NCI-H526 (cell line): ENCODE results near the gene IFI27L2.

Source experiments
- DNase-seq, 2 experiments: peaks; one replicate each; lab custom pipeline; 2025; lab: John Stamatoyannopoulos, UW

Gene IFI27L2

DNA sequence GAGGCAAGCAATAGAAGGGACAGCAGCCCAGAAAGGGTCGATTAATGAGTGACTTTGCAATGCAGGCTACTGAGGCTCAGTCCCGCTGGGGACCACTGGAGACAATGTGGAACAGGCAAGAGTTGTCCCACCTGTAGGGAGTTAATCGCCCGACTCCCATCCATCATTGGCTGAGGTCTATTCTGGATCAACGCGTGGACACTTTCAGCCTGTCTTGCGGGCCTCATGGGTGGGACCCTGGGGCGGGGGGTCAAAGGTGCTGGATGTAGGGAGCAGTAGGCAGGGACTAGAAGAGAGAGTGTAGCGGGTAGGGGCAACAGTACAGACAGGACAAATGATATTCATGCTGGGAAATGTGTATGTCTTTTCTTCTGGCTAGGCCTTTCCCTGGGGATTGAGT is 6.1 kb downstream of the IFI27L2 start:
- DNase-seq = no peak

DNA sequence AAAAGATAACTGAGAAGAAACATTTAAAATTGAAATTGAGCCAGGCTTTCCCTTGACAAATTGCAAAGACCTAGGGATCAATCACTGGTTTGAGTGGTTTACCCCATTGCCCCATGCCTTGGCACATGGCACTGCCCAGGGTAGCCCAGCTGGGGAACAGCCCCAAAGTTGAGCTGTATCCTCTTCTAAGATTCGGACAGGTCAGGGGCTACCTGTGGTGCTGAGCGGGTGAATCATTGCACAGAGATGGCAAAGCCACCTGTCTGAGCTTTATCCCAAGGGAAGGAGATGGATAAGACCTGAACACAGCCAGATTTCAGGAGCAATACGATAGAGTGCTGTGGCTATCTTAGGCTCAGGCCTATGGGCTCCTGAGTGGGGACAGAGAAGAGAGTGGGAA is 7.0 kb downstream of the IFI27L2 start:
- DNase-seq = no peak

DNA sequence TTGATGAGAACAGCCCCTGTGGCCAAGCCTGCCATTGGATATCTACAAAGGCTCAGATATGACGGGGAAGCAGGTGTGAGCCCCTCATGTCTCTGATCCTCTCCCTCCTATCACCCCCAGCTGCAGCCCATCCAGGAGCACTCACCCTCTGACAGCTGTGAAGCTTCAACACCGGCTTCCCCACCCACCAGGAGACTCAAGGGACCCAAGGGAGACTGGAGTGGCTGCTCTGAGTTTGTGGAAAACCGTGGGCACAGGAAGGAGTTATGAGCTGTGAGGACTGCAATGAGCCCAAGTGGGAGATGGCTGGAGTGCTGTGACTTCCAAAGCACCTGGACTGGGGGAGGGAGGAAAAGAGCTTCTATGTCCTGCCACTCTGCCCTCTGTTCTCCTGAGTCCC is 7.9 kb downstream of the IFI27L2 start:
- no peak for DNase-seq

DNA sequence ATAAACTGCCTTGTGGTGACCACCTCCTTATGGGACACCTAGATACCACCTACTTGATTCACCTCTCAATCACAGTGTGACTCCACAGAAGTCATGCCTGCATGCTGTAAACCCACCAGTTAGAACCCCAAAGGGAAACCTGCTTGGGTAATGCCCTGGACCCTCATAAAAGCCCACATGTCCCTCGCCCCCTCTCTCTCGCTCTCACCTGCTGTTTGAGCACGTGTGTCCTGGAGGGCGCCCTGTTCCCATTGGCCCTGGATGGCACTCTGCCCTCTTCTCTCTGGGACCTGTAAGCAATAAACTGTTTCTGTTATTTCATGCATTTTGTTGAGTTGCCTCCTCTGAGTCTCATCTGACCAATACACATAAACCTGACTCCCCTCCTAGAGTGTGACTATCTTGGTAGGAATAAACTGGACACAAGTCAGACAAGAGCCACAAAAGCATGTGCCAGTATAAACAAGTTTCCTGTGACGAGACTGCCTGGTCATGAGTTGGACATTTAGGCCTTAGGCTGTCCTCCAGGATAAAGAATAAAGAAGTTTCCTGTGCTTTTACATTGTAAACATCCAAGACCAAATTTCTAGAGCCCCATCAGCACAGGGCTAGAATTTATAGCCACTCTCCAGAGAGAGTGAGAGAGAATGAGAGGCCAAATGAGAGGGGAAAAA is 8.6 kb downstream of the IFI27L2 start:
- DNase-seq = no peak

DNA sequence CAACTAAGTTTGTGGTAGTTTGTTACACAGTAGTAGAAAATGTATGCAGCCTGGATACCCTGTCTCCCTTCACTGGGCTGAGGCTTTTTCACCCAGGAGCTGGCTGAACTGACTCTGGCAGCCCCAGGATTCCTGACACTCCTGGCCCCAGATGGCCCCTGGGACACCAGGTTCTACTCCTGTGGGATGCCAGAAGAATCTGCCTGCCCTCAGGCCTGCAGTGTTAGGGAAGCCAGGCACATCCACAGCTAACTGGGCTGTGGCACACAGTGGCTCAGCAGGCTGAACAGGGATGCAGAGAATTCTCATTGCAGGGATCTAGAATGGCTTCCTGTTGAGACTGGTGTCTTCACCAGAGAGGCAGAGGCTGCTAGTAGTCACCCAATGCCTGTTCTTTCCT is 10.3 kb downstream of the IFI27L2 start:
- DNase-seq = no peak

DNA sequence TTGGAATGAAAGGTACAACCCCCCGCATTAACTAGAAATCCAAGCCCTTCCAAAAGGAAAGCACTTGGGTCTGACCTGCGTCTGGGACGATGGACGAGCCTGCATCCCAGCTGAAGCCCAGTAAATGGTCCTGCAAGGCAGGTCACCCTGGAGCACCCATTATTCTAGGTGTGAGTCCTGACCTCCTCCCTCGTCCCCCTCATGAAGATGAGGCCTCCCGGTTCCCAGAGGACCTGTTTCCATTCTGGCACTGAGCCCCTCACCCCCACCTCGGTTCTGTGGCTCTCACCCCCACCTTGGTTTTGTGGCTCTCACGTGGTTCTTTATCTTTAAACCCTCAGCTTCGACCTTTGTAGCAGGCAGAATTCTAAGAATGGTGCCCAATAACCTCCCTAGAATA is 11.5 kb downstream of the IFI27L2 start:
- DNase-seq = no peak

DNA sequence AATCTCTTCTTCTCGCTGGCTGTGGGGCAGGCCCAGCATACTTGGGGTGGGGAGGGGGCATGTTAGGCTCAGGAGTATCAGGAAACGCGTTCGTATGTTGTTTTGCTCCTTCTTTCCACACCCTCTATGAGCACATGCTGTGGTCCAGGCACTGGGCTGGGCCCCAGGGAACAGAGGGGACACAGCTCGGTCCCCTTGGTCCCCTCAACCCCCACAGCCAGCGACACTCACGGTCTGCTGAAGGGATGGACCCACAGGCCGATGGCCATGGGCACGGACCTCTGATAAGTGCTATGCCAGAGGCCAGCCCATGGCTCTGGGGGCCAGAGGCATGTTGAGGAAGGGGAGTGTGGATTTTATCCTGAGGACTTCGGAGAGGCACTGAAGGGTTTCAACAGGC is 12.7 kb downstream of the IFI27L2 start:
- no peak for DNase-seq

DNA sequence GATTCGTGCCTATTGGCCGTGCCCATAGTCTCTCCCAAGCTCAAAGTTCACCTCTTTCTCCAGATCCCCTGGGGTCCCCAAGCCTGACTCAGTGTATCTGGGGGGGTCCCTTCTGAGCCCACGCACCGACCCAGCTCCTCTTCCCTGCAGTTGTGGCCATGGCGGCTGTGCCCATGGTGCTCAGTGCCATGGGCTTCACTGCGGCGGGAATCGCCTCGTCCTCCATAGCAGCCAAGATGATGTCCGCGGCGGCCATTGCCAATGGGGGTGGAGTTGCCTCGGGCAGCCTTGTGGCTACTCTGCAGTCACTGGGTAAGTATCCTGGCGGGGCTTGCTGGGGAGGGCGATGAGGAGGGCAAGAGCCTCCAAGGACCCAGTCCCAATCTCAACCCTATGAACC is 13.8 kb downstream of the IFI27L2 start:
- DNase-seq = no peak

DNA sequence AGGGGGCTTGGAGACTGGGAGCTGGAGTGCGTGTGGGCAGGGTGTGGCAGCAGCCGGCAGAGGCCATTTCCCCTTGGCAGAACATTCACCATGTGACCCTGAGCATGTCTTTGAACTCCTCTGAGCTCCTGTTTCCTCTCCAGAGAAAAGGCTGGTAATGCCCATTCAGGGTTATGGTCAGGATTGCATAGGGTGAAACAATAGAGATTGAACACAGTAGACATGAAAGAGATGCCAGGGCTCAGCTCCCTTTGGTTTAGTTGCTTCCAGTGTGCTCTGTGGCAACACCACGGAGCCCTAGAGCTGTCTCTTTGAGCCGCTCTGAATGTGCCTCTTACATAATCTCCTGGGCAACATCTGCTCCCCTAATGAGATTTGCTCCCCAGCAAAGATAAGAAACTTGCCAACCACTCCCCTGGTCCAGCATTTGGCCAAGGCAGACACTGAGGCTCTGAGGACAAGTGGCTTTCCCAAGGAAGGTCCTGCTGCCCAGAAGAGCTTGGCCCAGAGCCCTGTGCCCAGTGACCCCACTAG is 14.3 kb downstream of the IFI27L2 start:
- no peak for DNase-seq

DNA sequence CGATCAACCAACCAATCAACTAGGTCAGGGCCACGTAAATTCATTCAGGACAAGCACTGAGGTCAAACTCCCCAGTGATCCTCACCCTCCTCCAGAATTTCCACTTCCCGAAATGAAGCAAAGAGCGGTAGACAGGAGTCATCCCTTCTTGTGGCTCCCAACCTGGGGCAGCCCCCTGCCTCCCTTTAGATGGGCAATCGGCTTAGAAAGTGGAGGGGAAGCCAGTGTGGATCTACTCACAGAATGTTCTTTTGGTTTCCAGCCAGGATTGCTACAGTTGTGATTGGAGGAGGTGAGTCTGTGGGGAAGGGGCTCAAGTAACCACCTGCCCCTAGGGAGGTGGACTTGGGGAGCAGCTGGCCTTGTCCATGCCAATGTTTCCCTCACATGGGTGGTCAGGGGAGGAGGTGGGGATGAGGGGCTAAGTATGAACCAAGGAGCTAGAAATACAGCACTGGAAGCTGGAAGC is 14.8 kb downstream of the IFI27L2 start:
- no peak for DNase-seq

DNA sequence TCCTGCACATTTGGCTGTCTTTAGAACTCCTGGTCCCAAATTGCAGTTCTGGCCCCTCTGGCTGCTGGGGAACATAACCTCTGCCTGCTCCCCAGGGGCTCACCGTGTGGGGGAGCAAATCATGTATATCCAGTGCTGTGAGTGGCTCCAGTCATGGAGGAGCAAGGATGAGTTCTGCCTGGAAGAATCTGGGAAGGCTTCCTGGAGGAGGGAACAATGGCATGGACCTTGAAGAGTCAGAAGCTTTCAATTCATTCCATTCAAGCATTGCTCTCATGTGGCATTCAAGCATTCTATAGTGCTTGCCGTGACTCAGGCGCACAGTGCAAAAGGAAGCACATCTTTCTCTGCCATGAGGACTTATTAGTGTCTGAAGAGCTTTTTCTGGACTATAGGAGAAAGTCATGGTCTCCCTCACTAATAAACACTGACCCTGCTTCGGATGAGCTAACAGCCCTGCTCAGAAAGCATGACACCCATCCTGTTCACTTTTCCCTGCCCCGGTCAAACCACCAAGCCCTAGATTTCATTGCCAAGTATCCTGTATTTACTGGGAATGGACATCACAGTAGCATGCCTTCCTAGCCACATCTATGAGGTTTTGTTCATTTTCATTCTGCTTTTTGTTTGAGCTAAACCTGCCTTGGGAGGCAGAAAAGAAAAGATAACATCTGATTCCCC is 15.4 kb downstream of the IFI27L2 start:
- no peak for DNase-seq

DNA sequence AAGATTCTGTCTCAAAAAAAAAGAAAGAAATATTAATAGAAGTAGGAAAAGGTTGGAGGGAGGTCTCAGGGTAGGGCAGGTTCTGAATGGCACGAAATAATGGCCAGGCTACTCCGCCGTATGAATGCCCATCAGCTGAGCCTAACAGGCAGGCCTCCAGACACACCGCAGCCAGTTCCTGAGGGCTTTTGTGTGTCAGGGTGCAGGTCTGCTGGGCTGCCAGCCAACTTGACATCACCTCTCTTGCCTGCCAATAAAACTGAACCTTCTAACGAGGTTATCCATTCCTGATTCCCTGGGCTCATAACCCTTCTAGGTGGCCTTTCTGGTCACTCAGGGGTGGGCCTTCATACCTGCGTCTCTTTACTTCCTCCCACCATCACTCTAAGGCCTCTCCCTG is 15.9 kb downstream of the IFI27L2 start:
- DNase-seq = no peak

DNA sequence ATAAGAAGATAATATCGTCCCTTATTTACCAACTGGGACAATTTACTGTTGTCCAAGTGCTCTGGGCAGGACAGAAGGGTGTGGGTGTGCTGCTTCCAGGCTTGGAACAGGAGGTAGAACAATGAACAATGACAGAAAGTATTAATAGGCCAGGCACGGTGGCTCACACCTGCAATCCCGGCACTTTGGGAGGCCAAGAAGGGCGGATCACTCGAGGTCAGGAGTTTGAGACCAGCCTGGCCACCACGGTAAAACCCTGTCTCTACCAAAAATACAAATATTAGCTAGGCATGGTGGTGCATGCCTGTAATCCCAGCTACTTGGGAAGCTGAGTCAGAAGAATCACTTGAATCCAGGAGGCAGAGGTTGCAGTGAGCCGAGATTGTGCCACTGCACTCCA is 16.3 kb downstream of the IFI27L2 start:
- no peak for DNase-seq

DNA sequence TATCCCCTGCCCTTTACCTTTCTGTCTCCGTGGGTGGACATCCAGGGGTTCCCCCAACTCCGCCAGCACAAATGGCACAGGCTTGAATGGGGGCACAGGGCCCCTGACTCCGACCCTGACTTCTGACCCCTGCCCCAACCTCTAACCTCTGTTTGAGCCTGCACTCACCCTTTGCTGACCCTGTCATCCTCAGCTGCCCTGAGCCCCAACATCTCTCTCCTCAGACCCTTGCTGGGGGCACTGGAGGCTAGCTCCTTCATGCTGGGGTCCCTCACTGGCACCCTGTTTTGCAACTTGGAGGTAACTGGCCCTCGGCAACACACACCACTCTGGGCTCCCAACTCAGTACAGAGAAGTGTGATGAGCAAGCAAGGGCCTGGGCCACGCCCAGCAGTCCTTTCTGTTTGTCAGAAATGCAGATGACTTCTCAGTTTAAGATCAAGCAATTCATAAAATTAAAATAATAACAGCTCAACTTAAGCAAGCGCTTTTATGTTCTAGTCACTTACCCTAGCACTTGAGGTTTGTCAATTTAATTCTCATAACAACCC is 16.8 kb downstream of the IFI27L2 start:
- no peak for DNase-seq

DNA sequence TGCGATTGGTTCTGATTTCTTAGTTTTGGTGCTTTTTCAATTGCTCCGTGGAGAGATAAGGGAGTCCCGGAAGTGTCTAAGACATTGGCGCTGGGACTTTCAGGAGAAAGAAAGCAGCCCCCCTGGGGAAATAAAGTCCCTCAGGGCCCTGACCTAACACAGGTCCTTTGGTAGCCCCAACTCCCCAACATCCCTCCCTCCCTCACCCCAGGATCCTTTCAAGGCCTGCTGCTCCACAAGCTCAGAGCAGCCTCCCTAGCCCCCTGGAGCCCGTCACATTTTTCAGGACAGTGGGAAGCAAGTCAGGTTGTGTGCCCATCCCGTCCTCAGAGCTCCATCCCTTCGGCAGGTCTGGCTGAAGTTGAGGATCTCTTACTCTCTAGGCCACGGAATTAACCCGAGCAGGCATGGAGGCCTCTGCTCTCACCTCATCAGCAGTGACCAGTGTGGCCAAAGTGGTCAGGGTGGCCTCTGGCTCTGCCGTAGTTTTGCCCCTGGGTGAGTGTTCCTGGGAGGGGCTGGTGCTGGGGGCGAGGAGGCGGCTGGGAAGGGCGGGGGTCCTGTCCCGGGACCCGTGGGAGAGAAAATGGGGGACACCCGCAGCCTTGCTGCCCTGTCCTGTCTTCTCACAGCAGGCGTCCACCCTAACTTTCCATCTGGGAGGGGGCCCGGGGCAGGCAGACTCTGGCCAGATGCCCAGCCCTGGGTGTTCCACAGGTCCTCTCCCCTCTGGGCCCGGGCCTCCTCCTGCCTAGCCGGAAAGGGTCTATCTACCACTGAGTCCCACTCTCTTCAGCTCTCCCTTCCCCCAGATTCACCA is 17.9 kb downstream of the IFI27L2 start:
- no peak for DNase-seq

DNA sequence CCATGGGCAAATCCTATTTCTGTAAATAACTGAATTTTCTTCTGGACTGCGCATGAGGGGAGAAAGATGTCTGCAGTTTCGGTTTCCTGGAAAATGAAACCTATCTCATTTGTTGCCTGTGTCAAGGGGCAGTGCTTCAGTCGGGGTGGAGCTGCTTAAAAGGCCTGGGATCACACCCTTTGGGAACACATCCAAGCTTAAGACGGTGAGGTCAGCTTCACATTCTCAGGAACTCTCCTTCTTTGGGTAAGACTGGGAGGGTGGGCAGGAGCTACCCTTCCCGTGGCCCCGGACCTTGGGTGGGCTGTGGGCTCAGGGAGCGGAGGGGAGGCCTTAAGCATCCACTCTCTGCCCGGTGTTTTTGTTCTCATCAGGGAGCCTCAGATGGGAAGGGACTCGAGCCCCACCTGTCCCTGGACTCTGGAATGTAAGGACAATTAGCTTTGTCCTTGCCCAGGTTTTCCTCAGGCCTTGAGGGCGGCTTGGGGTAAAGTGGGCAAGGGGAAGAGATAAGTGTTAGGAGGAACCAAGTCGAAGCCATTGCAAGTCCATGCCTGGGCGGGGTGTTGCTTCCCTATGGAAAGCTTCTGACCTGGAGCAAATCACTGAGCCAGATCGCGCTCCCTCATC is 18.7 kb downstream of the IFI27L2 start, which contains the start of gene IFI27:
TSS of gene IFI27 (plus strand) at position 185 of the 630 bp plus-strand sequence.
- DNase-seq = no peak

DNA sequence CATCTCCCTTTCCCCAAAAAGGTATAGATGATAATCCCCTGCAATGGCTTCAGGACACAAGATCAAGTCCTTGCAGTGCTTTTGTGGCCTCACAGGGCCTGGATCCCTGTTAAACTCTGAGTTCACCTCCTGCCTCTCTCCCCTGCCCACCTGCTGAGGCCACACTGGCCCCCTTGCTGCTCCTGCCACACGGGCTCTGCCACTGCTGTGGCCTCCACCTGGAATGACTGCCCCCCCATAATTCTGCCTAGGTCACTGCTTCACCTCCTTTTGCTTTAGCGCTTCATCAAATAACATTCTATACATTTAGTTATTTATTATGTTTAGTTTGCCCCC is 19.5 kb downstream of the IFI27L2 start:
- no peak for DNase-seq

DNA sequence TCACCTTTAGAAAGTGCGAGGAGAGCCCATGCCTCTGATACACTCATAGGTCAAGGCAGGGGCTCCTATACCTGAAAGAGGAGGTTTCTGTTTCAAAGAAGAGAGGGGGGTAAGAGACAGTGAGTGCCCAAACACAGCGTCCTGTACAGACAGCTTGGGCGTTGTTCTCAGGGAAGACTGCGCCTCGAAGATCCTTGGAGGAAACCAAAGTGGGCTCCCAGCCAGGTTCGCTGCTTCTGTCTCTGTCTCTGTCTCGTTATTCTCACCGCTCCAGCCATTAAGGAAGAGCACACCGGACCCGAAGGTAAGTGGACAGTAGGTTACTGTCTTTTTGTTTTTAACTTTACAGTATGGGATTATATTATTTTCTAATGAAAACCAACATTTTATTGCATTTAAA is 24.7 kb downstream of the IFI27L2 start:
- DNase-seq = no peak

DNA sequence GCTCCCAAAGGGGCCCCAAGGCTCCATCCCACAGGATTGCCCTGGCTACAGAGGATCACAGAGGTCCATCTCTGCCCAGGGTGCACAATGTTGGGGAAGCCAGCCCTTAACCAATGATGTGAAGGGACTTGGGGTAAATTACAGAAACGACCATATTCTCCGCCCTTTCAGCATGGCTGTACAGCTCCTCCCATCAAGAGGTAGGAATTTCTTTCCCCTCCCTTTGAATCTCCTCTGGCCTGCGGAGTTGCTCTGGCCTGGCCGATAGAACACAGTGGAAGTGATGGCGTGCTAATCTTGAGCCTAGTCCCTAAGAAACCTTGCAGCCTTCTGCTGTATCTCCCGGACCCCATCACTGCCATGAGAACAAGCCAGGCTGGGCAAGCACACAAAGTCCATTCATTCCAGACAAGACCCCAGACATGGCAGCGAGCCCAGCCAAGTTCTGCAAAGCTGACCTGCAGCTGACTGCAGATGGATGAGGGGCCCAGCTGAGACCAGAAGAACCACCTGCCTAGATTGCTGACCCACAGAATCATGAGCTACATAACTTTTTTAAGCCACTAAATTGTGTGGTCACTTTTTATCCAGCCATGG is 25.8 kb downstream of the IFI27L2 start:
- DNase-seq = no peak

DNA sequence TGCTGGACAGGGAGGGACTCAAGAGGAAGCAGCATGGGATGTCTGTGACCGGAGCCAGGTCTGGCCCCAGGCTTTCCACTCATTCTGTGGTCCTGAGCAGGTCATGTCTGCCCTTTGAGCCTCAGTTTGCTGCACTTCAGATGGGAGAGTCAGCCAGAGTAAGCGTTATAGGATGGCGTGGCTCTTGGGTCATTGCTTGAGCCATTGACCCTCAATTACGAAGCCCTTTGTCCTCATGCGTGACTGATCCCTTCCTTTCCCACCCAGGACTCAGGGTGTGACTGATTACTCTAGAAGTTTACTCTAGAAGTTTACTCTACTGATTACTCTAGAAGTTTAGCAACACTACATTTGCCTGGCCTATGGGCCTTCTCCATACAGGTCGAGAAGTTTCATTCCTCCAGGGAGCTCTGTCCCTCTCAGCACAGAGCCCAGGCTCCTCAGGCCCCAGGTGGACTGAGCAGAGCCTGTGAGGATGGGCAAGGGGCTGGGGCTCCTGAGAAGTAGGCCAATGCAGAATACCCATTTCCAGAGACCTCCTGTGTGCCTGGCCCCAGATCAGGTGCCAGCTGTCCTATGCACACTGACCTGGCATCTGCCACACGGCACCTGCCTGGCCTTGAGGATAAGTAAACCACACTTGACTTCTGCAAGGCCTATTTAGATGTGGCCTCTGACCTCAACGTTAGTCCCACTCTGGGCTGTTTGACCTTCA is 26.5 kb downstream of the IFI27L2 start:
- DNase-seq = no peak

DNA sequence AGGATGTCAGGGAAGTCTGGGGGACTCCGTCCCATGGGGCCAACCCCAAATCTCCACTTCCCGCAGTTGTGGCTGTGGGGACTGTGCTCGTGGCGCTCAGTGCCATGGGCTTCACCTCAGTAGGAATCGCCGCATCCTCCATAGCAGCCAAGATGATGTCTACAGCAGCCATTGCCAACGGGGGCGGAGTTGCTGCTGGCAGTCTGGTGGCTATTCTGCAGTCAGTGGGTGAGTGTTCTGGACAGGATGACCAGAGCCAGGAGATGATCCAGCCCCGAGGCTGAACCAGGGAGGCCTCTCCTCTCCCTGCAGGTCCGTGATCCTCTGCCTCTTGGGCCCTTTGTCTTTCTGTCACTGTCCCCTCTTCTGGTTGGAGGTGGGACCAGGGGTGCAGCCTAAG is 27.7 kb downstream of the IFI27L2 start:
- no peak for DNase-seq
